ENCODE results near the gene RGMA. TPM values are rescaled to one million over a fixed set of nuclear protein-coding genes. Genes with fewer than 3 reads are reported as not detected.
A peak's percentile ranks its signal among the peaks of the same experiment; 100 is the strongest.
"Not testable (repeated sequence)": the region's sequence is repeated elsewhere in the genome, so short reads cannot be mapped to it uniquely, and the experiment has no call there.

The RGMA gene
- total RNA-seq, 4 donors from 2014 or later: 99.0 to 307 (median 112) TPM

DNA sequence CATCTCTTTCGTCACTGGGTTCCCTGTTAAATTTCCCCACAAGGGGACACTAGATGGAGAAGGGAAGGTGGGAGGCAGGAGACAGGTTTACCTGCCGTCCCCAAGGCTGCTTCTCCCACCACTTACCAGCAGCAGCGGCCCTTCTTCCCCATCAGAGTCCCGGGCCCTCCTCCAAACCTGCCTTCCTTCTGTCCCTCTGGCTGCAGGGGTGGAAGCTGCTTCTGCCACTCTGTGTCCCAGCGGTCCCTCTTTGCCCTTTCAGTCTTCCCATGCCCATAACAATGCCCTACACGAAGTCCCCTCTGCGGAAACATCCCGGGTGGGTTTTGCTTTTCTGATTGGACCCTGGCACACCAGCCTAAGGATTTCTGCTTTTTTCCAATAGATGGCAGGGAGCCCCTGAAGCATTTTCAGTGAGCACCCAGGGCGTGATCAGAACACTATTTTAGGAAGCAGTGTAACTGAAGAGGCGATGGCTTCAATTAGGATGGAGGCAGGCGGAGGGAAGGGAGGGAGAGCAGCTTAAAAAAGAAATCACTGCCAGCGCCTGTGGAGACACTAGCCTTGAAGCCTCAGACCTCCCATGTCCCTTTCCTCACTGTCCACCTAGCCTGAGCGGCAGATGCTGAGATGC lies 26.3 kb downstream of the RGMA start:
- H3K27me3 ChIP-seq, ATAC-seq, H3K9me3 ChIP-seq: not testable (repeated sequence)
- Histone ChIP-seq H3K36me3 (peaks cover 0 to 28% of the 10 kb centered on the region in 2 donors), H3K4me3 (peak overlapping the region in 1 of 2 donors; percentile 28), H3K27ac (peak overlapping the region; percentile 56 to 97 (median 90)), H3K4me1 (peaks cover 22 to 99% (median 63%) of the 10 kb centered on the region in 3 donors)
- 26% methylated on average over 8 of the region's 13 CpGs; no CpG with 5 or more reads in 1 of the 2 donors for WGBS, 2 donors (ENCODE audit: low coverage in 1 of 2)
- TF ChIP-seq, protein P1, sequence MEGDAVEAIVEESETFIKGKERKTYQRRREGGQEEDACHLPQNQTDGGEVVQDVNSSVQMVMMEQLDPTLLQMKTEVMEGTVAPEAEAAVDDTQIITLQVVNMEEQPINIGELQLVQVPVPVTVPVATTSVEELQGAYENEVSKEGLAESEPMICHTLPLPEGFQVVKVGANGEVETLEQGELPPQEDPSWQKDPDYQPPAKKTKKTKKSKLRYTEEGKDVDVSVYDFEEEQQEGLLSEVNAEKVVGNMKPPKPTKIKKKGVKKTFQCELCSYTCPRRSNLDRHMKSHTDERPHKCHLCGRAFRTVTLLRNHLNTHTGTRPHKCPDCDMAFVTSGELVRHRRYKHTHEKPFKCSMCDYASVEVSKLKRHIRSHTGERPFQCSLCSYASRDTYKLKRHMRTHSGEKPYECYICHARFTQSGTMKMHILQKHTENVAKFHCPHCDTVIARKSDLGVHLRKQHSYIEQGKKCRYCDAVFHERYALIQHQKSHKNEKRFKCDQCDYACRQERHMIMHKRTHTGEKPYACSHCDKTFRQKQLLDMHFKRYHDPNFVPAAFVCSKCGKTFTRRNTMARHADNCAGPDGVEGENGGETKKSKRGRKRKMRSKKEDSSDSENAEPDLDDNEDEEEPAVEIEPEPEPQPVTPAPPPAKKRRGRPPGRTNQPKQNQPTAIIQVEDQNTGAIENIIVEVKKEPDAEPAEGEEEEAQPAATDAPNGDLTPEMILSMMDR (IDR thresholded peaks at IDR 0.05): peak in 1 of 4 experiments; percentile 6

GRCh38 chr15:93060336-93061248 lies 28.4 kb downstream of the RGMA start:
- no peak for TF ChIP-seq EP300 (IDR thresholded peaks at IDR 0.05)
- TF ChIP-seq POLR2A (IDR thresholded peaks at IDR 0.05): no peak
- TF ChIP-seq POLR2AphosphoS5 (IDR thresholded peaks at IDR 0.05): no peak
- TF ChIP-seq, protein P1 (IDR thresholded peaks at IDR 0.05): no peak
- Histone ChIP-seq H3K27me3 (no peaks in the 10 kb centered on the region), H3K9me3 (no peaks in the 10 kb centered on the region), H3K36me3 (peaks cover 0 to 22% of the 10 kb centered on the region in 2 donors), H3K4me1 (peaks cover 22 to 99% (median 67%) of the 10 kb centered on the region in 3 donors), H3K27ac (peak overlapping the region in 3 of 4 donors; percentile 62 to 71 (median 66)), H3K4me3 (peak overlapping the region in 1 of 2 donors; percentile 28)
- ATAC-seq: no peak
- WGBS, 2 donors (ENCODE audit: low coverage in 1 of 2): 34 to 83% methylated on average over 3 to 5 of the region's 19 CpGs

DNA sequence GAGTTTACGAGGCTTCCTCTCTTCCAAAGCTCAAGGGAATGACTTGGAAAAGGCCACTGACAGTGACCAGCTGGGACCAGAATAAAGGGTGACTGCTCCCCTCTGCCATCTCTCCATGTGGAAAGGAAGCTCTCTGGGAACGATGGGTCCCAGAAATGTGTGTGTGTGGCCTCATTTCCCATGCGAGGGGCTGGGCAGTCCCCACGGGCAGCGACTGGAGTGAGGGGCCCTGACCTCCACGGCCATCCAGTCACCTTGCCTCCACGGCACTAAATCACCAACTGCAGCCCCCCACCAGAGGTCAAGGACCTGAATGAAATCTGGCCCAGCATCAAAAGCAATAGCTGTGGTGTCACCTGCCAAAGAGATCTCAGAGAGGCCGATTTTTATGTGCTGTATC lies 29.6 kb downstream of the RGMA start:
- Histone ChIP-seq H3K4me3 (peak overlapping the region in 1 of 2 donors; percentile 1), H3K4me1 (peaks cover 18 to 99% (median 62%) of the 10 kb centered on the region in 3 donors), H3K27ac (peak overlapping the region in 3 of 4 donors; percentile 62 to 71 (median 66)), H3K9me3 (no peaks in the 10 kb centered on the region), H3K27me3 (no peaks in the 10 kb centered on the region), H3K36me3 (peaks cover 0 to 25% of the 10 kb centered on the region in 2 donors)
- no peak for TF ChIP-seq POLR2A (IDR thresholded peaks at IDR 0.05)
- TF ChIP-seq, protein P1 (IDR thresholded peaks at IDR 0.05): no peak
- TF ChIP-seq POLR2AphosphoS5 (IDR thresholded peaks at IDR 0.05): no peak
- TF ChIP-seq EP300 (IDR thresholded peaks at IDR 0.05): no peak
- no peak for ATAC-seq
- WGBS, 2 donors (ENCODE audit: low coverage in 1 of 2): 38% methylated on average over 1 of the region's 8 CpGs; no CpG with 5 or more reads in 1 of the 2 donors

DNA sequence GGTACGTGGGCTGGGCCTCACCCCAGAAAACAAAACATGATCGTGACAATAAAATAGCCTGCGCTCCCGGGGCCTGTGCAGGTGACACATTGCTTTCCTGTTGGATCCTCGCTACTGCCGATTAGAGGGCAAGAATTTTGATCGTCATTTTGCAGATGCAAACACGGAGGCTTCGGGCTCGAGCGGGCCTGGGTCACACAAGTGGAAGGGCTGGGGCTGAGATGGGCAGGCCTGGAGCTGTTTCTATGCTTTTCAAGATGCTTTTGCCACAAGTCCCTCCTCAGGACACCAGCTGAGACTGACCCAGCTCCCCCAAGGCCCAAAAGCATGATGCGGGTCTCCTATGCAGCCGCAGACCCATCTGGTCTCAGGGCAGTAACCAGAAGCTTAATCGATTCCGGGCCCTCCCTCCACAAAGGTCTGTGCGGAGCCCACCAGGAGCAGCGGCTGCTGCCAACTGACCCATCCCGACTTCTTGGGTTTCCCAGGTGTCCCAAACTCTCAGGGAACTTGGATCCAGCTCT lies 30.0 kb downstream of the RGMA start:
- Histone ChIP-seq H3K4me1 (peaks cover 14 to 99% (median 57%) of the 10 kb centered on the region in 3 donors), H3K27me3 (no peaks in the 10 kb centered on the region), H3K36me3 (peaks cover 0 to 25% of the 10 kb centered on the region in 2 donors), H3K27ac (peak overlapping the region in 3 of 4 donors; percentile 0 to 71 (median 66)), H3K4me3 (peak overlapping the region in 1 of 2 donors; percentile 1), H3K9me3 (no peaks in the 10 kb centered on the region)
- WGBS, 2 donors (ENCODE audit: low coverage in 1 of 2): 61 to 77% methylated on average over 5 to 13 of the region's 18 CpGs
- no peak for ATAC-seq
- no peak for TF ChIP-seq POLR2A (IDR thresholded peaks at IDR 0.05)

DNA sequence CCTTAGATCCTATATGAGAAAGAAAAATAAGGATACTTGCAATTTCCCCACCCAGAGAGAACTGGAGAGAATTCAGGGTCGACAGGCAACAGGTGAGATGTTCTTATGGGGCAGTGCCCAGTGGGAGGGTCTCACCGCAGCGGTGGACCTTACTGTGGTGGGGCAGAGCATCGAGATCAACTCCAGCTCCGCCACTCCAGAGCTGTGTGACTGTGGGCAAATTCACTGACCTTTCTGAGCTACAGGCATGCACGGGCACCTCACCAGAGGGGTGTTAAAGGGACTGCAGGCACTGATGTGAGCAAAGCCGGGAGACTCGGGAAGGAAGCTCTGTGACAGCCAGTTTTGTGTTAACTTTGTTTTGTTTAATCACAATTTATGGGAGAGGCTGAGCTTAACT lies 30.9 kb downstream of the RGMA start:
- no peak for ATAC-seq
- H3K4me1 ChIP-seq: peaks cover 8 to 99% (median 49%) of the 10 kb centered on the region in 3 donors
- no peaks in the 10 kb centered on the region for H3K9me3 ChIP-seq
- H3K4me3 ChIP-seq: peak overlapping the region in 1 of 2 donors; percentile 4
- peak overlapping the region in 2 of 4 donors; percentile 66 to 71 for H3K27ac ChIP-seq
- 51 to 73% methylated on average over 3 to 4 of the region's 8 CpGs for WGBS, 2 donors (ENCODE audit: low coverage in 1 of 2)
- peaks cover 0 to 33% of the 10 kb centered on the region in 2 donors for H3K36me3 ChIP-seq
- TF ChIP-seq, protein P1 (IDR thresholded peaks at IDR 0.05): no peak
- TF ChIP-seq EP300 (IDR thresholded peaks at IDR 0.05) (no peak), POLR2A (IDR thresholded peaks at IDR 0.05) (no peak)
- H3K27me3 ChIP-seq: no peaks in the 10 kb centered on the region
